Endothelial cell of umbilical vein (primary cell): ENCODE results near the gene TRMT11. TPM values are rescaled to one million over a fixed set of nuclear protein-coding genes. Genes with fewer than 3 reads are reported as not detected.

ENCODE experiments used
- BruUV-seq: library from RNA; stranded (reverse); fragments of 400-500 nt; replicated peaks from 2 replicates; lab custom pipeline; 2021; lab: Mats Ljungman, UMichigan
- CTCF ChIA-PET: fragments of 300-600, 350-600 bp; sonication (Branson Sonifier 250); formaldehyde crosslinking; loops from one replicate; lab custom pipeline; 2021; ENCODE audit warnings: antibody characterized with exemption, inconsistent platforms; lab: Charles Lee
- POLR2A ChIA-PET: fragments of 300-600, 350-600 bp; sonication (Branson Sonifier 250); formaldehyde crosslinking; loops from one replicate; lab custom pipeline; 2021; ENCODE audit warnings: antibody characterized with exemption, inconsistent platforms; lab: Charles Lee
- DNase-seq: peaks from one replicate; pipeline ENCODE4 v3.0.0-alpha.2; 2011; ENCODE audit warnings: low read depth, low spot score
- FAIRE-seq: peaks from 2 replicates; lab custom pipeline; 2011; peaks lifted over from hg19 to GRCh38; lab: Jason Lieb, UNC
- H2AFZ ChIP-seq: 2 replicates; pipeline ENCODE4 v1.6.0; 2012; ENCODE audit warnings: low read depth, low read length, control low read depth, inconsistent platforms
- H3K27ac ChIP-seq: 2 replicates; pipeline ENCODE4 v1.5.1; 2011; ENCODE audit warnings: low read depth, mild to moderate bottlenecking, control low read depth, low read length, moderate library complexity; ENCODE audit not compliant: insufficient read depth
- H3K27me3 ChIP-seq, 2 experiments: 2 replicates each; pipeline versions ENCODE4 v1.6.0 to v1.6.1; 2011; ENCODE audit warnings: low read length in 2 of 2, mixed read lengths in 1 of 2; ENCODE audit not compliant: control insufficient read depth in 2 of 2, insufficient read depth in 2 of 2
- H3K36me3 ChIP-seq, 2 experiments: 2 replicates in 1 of 2; 3 replicates in 1 of 2; pipeline ENCODE4 v1.5.1; 2011; ENCODE audit warnings: low read length in 2 of 2, mild to moderate bottlenecking in 1 of 2, moderate library complexity in 1 of 2; ENCODE audit not compliant: control insufficient read depth in 2 of 2, insufficient read depth in 2 of 2; ENCODE audit errors: extremely low read depth in 1 of 2
- H3K4me1 ChIP-seq: 3 replicates; pipeline ENCODE4 v1.5.1; 2011; ENCODE audit warnings: mild to moderate bottlenecking, low read length; ENCODE audit not compliant: control insufficient read depth, insufficient read depth; ENCODE audit errors: extremely low read depth
- H3K4me2 ChIP-seq: 2 replicates; pipeline ENCODE4 v1.6.1; 2011; ENCODE audit warnings: low read length, control low read depth, mixed read lengths; ENCODE audit not compliant: insufficient read depth
- H3K4me3 ChIP-seq, 3 experiments: fragments of 200-600 bp in 1 of 3; sonication (generic), shearing (Covaris generic) in 1 of 3; replicated peaks in 1 of 3; 2 replicates each; pipeline ENCODE4 v1.5.1; 2011 to 2016; ENCODE audit warnings: control low read depth in 3 of 3, low read length in 3 of 3, mild to moderate bottlenecking in 2 of 3, inconsistent platforms in 1 of 3, low read depth in 1 of 3, moderate library complexity in 1 of 3; ENCODE audit not compliant: insufficient read depth in 1 of 3
- H3K79me2 ChIP-seq: 2 replicates; pipeline ENCODE4 v1.6.0; 2012; ENCODE audit warnings: low read length, inconsistent platforms; ENCODE audit not compliant: control insufficient read depth, insufficient read depth
- H3K9ac ChIP-seq: replicated peaks from 2 replicates; pipeline ENCODE3; 2011; ENCODE audit warnings: low read length, control low read depth; ENCODE audit not compliant: insufficient read depth; ENCODE audit errors: extremely low read depth
- H3K9me1 ChIP-seq: replicated peaks from 3 replicates; pipeline ENCODE4 v1.6.0; 2011; ENCODE audit warnings: mild to moderate bottlenecking, low read length; ENCODE audit not compliant: control insufficient read depth, insufficient read depth; ENCODE audit errors: extremely low read depth
- H3K9me3 ChIP-seq: replicated peaks from 2 replicates; pipeline ENCODE4 v1.5.1; 2012; ENCODE audit warnings: low read length, inconsistent platforms; ENCODE audit not compliant: control insufficient read depth, insufficient read depth
- H4K20me1 ChIP-seq: replicated peaks from 2 replicates; pipeline ENCODE3; 2011; ENCODE audit warnings: mild to moderate bottlenecking, low read length; ENCODE audit not compliant: control insufficient read depth, insufficient read depth; ENCODE audit errors: extremely low read depth
- CTCF ChIP-seq, 2 donors: IDR thresholded peaks; 1 replicate in 1 of 2; 2 replicates in 1 of 2; pipeline ENCODE4 v1.5.1; 2011; ENCODE audit warnings: low read length in 2 of 2, mild to moderate bottlenecking in 2 of 2, moderate library complexity in 2 of 2, control low read depth in 1 of 2, inconsistent platforms in 1 of 2, low read depth in 1 of 2; ENCODE audit not compliant: insufficient read depth in 1 of 2; ENCODE audit errors: extremely low read depth in 1 of 2
- EZH2 ChIP-seq: IDR thresholded peaks from 2 replicates; pipeline ENCODE4 v1.6.1; 2012; ENCODE audit warnings: borderline replicate concordance, low read depth, mild to moderate bottlenecking, moderate library complexity, low read length, inconsistent platforms; ENCODE audit not compliant: severe bottlenecking
- FOS ChIP-seq: IDR thresholded peaks from 2 replicates; pipeline ENCODE4 v1.6.1; 2011; ENCODE audit warnings: mild to moderate bottlenecking, low read length, moderate library complexity, borderline replicate concordance; ENCODE audit not compliant: insufficient read depth
- GATA2 ChIP-seq: IDR thresholded peaks from 2 replicates; pipeline ENCODE4 v1.7.0; 2011; ENCODE audit warnings: low read depth, mild to moderate bottlenecking, moderate library complexity, mixed read lengths, low read length; ENCODE audit not compliant: insufficient read length, insufficient read depth
- JUN ChIP-seq: IDR thresholded peaks from 2 replicates; pipeline ENCODE4 v1.6.1; 2011; ENCODE audit warnings: borderline replicate concordance, low read depth; ENCODE audit not compliant: insufficient read length, insufficient read depth
- MAX ChIP-seq: IDR thresholded peaks from 2 replicates; pipeline ENCODE4 v1.6.1; 2011; ENCODE audit not compliant: insufficient read depth, insufficient read length
- MYC ChIP-seq: IDR thresholded peaks from one replicate; pipeline ENCODE4 v1.6.1; 2011; ENCODE audit warnings: mild to moderate bottlenecking, low read depth, low read length
- POLR2A ChIP-seq: IDR thresholded peaks from 2 replicates; pipeline ENCODE4 v1.6.1; 2012; ENCODE audit warnings: low read depth, mild to moderate bottlenecking, control low read depth, low read length
- POLR2AphosphoS5 ChIP-seq: IDR thresholded peaks from 2 replicates; pipeline ENCODE4 v1.6.1; 2012; ENCODE audit warnings: low read depth, mild to moderate bottlenecking, control low read depth, low read length, moderate library complexity; ENCODE audit not compliant: insufficient read depth
- dilution Hi-C: fragments of 300-500 bp; cut with MboI; formaldehyde crosslinking; loops from one replicate; pipeline ENCODE4 v1.15.0; 2019; ENCODE audit warnings: low sequenced_read_pairs; ENCODE audit not compliant: extremely low pct_ligation_motif_present
- intact Hi-C: fragments of 100-400 bp; cut with micrococcal nuclease; formaldehyde crosslinking; loops from one replicate; pipeline ENCODE4 v1.10.0; 2022
- polyA plus RNA-seq, 4 experiments: library from polyadenylated mRNA; depleted of rRNA in 3 of 4; stranded (reverse) in 3 of 4; unstranded in 1 of 4; fragments of >200 nt; gene quantifications; 2 replicates each; pipeline versions ENCODE4 v1.2.1 to v1.2.3, GENCODE V29; 2011 to 2012; ENCODE audit warnings: missing spikeins in 1 of 4
- total RNA-seq: library from RNA; stranded (reverse); gene quantifications from 2 replicates; pipeline ENCODE4 v1.2.3, GENCODE V29; 2021

Gene TRMT11
- total and polyA plus RNA-seq, 2 donors (not counting 3 experiments of a cell fraction or from before 2014, with no cell fraction given): 5.1 to 10.7 TPM

- FAIRE-seq (no peak), DNase-seq (no peak)
- H3K36me3 ChIP-seq: peaks cover 2 to 12% of the 10 kb centered on the region in 2 experiments
- no peak overlapping the region for H3K4me2 ChIP-seq
- H3K27ac ChIP-seq: no peak overlapping the region
- BruUV-seq: no TSS peak
- H3K4me3 ChIP-seq: no peak overlapping the region
- TF ChIP-seq MAX (no peak), MYC (no peak), POLR2A (no peak), GATA2 (no peak), EZH2 (no peak), FOS (no peak), JUN (no peak), CTCF (IDR thresholded peaks at IDR 0.05; ENCODE audit: extremely low read depth in 1 of 2, insufficient read depth in 1 of 2, low read depth in 1 of 2, low read length in 2 of 2) (no peak), POLR2AphosphoS5 (no peak)
- H3K9me1 ChIP-seq: no peaks in the 10 kb centered on the region
- peaks cover 4% of the 10 kb centered on the region for H3K4me1 ChIP-seq
- no peaks in the 10 kb centered on the region for H3K79me2 ChIP-seq
- no peak overlapping the region for H3K9ac ChIP-seq
- dilution Hi-C loops: no loop called here
- ChIA-PET POLR2A (no interaction called here), CTCF (interaction anchor here (0.7 to 1.2 kb wide), 3 partner anchors 8 to 26 kb away, joined by 3 to 9 read pairs (median 4); no protein-coding TSS in a partner anchor)
- H3K9me3 ChIP-seq: no peaks in the 10 kb centered on the region
- H2AFZ ChIP-seq: no peak overlapping the region
- H4K20me1 ChIP-seq: no peaks in the 10 kb centered on the region
- H3K27me3 ChIP-seq: no peaks in the 10 kb centered on the region
- intact Hi-C loops: no loop called here
Observed at GRCh38 chr6:126007800-126008199, 21.5 kb downstream of the TRMT11 start.
